Stomach (tissue), 9 donors: ENCODE results near the gene SULT1B1. TPM values are rescaled to one million over a fixed set of nuclear protein-coding genes. Genes with fewer than 3 reads are reported as not detected.
A peak's percentile ranks its signal among the peaks of the same experiment; 100 is the strongest.

Experiments used
- DNase-seq, 2 donors: peaks; one replicate each; pipeline versions ENCODE4 v3.0.0 to v3.0.0-alpha.2; 2013 to 2019
- H3K27ac ChIP-seq, 5 donors: fragments of 200-600 bp in 4 of 5; sonication (generic) in 4 of 5; one replicate each; pipeline ENCODE4 v1.5.1; 2013 to 2019; ENCODE audit warnings: mild to moderate bottlenecking in 1 of 5, moderate library complexity in 1 of 5
- H3K27me3 ChIP-seq, 3 donors: fragments of 200-600 bp; sonication (generic); one replicate each; pipeline ENCODE4 v1.5.1; 2017 to 2019; ENCODE audit warnings: mixed run types in 1 of 3
- H3K36me3 ChIP-seq, 4 donors: fragments of 200-600 bp; sonication (generic); 1 replicate in 3 of 4; 2 replicates in 1 of 4; pipeline ENCODE4 v1.5.1; 2016 to 2019
- H3K4me1 ChIP-seq, 4 donors: fragments of 200-600 bp; sonication (generic); one replicate each; pipeline ENCODE4 v1.5.1; 2016 to 2019
- H3K4me3 ChIP-seq, 4 donors: fragments of 200-600 bp; sonication (generic) in 3 of 4; one replicate each; pipeline ENCODE4 v1.5.1; 2016 to 2019; ENCODE audit warnings: mild to moderate bottlenecking in 1 of 4
- H3K9me3 ChIP-seq, 4 donors: fragments of 200-600 bp; sonication (generic); one replicate each; pipeline ENCODE4 v1.5.1; 2016 to 2019
- EP300 ChIP-seq: sonication (generic); formaldehyde crosslinking; IDR thresholded peaks from one replicate; pipeline ENCODE4 v1.6.1; 2017; ENCODE audit warnings: antibody characterized with exemption
- POLR2A ChIP-seq, 4 donors: fragments of 450-650 bp; IDR thresholded peaks; one replicate each; pipeline ENCODE4 v1.6.1; 2016; ENCODE audit warnings: antibody characterized with exemption in 4 of 4, control low read depth in 2 of 4, mild to moderate bottlenecking in 1 of 4, moderate library complexity in 1 of 4
- POLR2AphosphoS5 ChIP-seq, 3 donors: sonication (generic); formaldehyde crosslinking; IDR thresholded peaks; one replicate each; pipeline ENCODE4 v1.6.1; 2016; ENCODE audit warnings: antibody characterized with exemption in 3 of 3
- WGBS, 5 donors: extraction: QIAGEN DNeasy Blood & Tissue Kit in 3 of 5; methylation state at CpG; one replicate each; pipeline versions ENCODE4 v1.1.5 to v1.1.7; 2013 to 2018; 5-methylcytosine and 5-hydroxymethylcytosine counted together
- intact Hi-C: fragments of 100-400 bp; cut with DNase I; formaldehyde crosslinking; loops from one replicate; pipeline ENCODE4 v1.15.1; 2023; ENCODE audit warnings: low total_unique reads
- polyA plus RNA-seq, 3 donors: library from polyadenylated mRNA; stranded (reverse); fragments of 200-250 nt; gene quantifications; one replicate each; pipeline ENCODE4 v1.2.3, GENCODE V29; 2013
- total RNA-seq, 5 donors: library from RNA; depleted of rRNA; stranded (reverse); fragments of >200 nt; gene quantifications; one replicate each; pipeline versions ENCODE4 v1.1.0 to v1.2.3, GENCODE V29; 2014 to 2016
- TF ChIP-seq, protein P1 (sequence below), 7 experiments: fragments of 450-650 bp in 4 of 7; fragments of 200-600 bp in 3 of 7; sonication (generic) in 3 of 7; IDR thresholded peaks; one replicate each; pipeline ENCODE4 v1.5.1; 2016 to 2019; ENCODE audit warnings: antibody characterized with exemption in 7 of 7, control low read depth in 2 of 7, mild to moderate bottlenecking in 1 of 7
- donor health status: healthy with polysubstance abuse.
- donor health status: Bipolar disorder and iron deficiency.
- donor health status: healthy.

The SULT1B1 gene
- total and polyA plus RNA-seq, 8 donors: 1.8 to 58.9 (median 31.1) TPM

DNA sequence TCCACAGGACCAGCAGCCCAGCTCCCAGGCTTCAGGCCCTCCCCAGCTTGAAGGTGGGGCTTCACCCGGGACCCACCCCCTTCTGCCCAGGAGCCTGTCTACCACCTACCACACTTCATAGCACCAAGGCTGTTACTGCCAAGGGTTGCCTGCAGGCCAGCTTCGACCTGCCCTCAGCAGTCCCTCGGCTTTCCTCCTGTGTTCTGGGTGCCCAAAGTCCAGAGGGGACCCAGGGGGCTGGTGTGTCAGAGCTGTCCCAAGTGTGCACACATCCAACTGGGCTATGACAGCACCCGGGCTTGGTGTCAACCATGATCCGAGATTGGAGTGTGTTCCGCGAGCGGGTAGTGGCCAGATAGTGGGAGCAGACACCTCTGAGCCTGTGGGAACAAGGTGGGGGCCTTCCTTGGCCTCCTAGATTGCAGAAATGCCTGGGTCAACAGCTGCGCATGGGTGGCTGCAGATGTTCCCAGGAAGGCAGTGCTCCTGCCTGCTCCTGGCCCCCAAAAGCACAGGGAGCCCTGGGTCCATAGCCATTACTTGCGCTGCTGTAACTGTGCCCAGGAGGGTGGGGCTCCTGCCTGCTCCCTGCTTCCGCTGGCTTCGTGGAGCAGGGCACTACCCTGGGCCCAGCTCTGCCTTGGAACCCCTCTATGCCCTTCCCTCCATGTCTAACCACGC lies 16.8 kb downstream of the SULT1B1 start:
- Histone ChIP-seq H3K36me3 (no peaks in the 10 kb centered on the region), H3K4me1 (peaks cover 0 to under 1% (median 0%) of the 10 kb centered on the region in 4 donors), H3K27me3 (no peaks in the 10 kb centered on the region), H3K27ac (no peak overlapping the region), H3K4me3 (no peak overlapping the region), H3K9me3 (peaks cover 0 to 30% (median 8%) of the 10 kb centered on the region in 4 donors)
- TF ChIP-seq POLR2A (IDR thresholded peaks at IDR 0.05) (no peak), POLR2AphosphoS5 (IDR thresholded peaks at IDR 0.05) (no peak), EP300 (no peak)
- TF ChIP-seq, protein P1, sequence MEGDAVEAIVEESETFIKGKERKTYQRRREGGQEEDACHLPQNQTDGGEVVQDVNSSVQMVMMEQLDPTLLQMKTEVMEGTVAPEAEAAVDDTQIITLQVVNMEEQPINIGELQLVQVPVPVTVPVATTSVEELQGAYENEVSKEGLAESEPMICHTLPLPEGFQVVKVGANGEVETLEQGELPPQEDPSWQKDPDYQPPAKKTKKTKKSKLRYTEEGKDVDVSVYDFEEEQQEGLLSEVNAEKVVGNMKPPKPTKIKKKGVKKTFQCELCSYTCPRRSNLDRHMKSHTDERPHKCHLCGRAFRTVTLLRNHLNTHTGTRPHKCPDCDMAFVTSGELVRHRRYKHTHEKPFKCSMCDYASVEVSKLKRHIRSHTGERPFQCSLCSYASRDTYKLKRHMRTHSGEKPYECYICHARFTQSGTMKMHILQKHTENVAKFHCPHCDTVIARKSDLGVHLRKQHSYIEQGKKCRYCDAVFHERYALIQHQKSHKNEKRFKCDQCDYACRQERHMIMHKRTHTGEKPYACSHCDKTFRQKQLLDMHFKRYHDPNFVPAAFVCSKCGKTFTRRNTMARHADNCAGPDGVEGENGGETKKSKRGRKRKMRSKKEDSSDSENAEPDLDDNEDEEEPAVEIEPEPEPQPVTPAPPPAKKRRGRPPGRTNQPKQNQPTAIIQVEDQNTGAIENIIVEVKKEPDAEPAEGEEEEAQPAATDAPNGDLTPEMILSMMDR (IDR thresholded peaks at IDR 0.05): no peak
- WGBS, 5 donors: 85 to 97% (median 94%) methylated on average over 9 to 13 of the region's 13 CpGs
- DNase-seq: no peak
- intact Hi-C loops: no loop called here

DNA sequence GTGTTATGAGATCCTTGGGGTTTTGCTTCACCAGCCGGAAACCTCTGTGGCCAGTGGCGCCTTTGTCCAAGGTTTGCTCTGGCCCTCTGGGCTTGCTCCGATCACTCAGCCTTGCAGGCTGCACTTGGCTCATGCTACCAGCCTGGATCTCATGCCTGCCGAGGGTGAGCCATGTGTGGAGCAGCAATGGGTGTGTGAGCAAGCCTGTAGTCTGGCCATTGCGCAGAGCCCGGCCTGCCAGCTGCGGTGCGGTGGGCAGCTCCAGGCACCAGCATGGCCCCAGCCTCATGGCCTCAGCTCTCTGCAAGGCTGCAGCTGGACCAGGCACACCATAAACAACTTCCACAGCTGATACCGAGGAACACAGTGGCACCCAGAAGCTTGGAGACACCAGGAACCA lies 17.8 kb downstream of the SULT1B1 start:
- intact Hi-C loops: no loop called here
- TF ChIP-seq POLR2AphosphoS5 (IDR thresholded peaks at IDR 0.05): no peak
- TF ChIP-seq POLR2A (IDR thresholded peaks at IDR 0.05): no peak
- TF ChIP-seq EP300: no peak
- Histone ChIP-seq H3K9me3 (peaks cover 0 to 29% (median 8%) of the 10 kb centered on the region in 4 donors), H3K27me3 (no peaks in the 10 kb centered on the region), H3K4me3 (no peak overlapping the region), H3K4me1 (no peaks in the 10 kb centered on the region), H3K36me3 (no peaks in the 10 kb centered on the region), H3K27ac (no peak overlapping the region)
- 89 to 96% (median 94%) methylated on average over 9 of the region's 9 CpGs for WGBS, 5 donors
- no peak for DNase-seq

DNA sequence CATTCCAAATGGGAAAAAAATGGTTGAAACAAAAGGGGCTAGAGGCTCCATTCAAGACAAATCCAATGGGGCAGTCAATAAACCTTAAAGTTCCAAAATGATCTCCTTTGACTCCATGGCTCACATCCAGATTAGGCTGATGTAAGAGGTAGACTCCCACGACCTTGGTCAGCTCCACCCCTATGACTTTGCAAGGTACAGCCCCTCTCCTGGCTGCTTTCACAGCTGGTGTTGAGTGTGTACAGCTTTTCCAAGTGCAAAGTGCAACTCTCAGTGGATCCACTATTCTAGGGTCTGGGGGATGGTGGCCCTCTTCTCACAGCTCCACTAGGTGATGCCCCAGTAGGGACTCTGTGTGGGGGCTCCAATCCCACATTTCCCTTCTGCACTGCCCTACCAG lies 21.5 kb downstream of the SULT1B1 start:
- H3K9me3 ChIP-seq: peaks cover 0 to 16% (median 8%) of the 10 kb centered on the region in 4 donors
- H3K27ac ChIP-seq: no peak overlapping the region
- intact Hi-C loops: no loop called here
- H3K36me3 ChIP-seq: no peaks in the 10 kb centered on the region
- WGBS, 5 donors: 27 to 67% (median 41%) methylated on average over 1 of the region's 1 CpG
- DNase-seq: no peak
- H3K4me1 ChIP-seq: no peaks in the 10 kb centered on the region
- no peak overlapping the region for H3K4me3 ChIP-seq
- TF ChIP-seq POLR2AphosphoS5 (IDR thresholded peaks at IDR 0.05) (no peak), EP300 (no peak), POLR2A (IDR thresholded peaks at IDR 0.05) (no peak)
- TF ChIP-seq, protein P1 (IDR thresholded peaks at IDR 0.05): no peak
- H3K27me3 ChIP-seq: no peaks in the 10 kb centered on the region

DNA sequence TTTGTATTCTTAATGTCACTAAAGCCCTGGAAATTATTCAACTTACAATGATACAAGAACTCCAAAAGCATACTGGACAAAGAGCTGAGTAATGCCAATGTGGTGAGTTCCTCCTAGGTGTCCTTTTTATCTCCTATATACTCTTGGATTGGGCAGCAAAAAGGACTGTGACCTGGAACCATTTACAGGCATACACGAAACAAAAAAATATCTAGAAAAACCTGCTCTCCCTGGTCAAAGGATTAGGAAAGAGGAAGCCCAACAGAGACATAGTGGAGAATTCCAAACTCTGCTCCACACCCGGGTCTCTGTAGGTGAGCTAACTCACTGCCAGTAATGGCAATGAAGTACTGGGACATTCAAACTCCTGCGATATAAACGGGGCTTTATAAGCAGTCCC lies 25.3 kb downstream of the SULT1B1 start:
- H3K27me3 ChIP-seq: no peaks in the 10 kb centered on the region
- TF ChIP-seq EP300 (no peak), POLR2A (IDR thresholded peaks at IDR 0.05) (no peak), POLR2AphosphoS5 (IDR thresholded peaks at IDR 0.05) (no peak)
- TF ChIP-seq, protein P1 (IDR thresholded peaks at IDR 0.05): no peak
- no peak for DNase-seq
- H3K27ac ChIP-seq: no peak overlapping the region
- intact Hi-C loops: no loop called here
- no peaks in the 10 kb centered on the region for H3K36me3 ChIP-seq
- WGBS, 5 donors: 80 to 87% (median 82%) methylated on average over 4 of the region's 4 CpGs
- H3K4me1 ChIP-seq: no peaks in the 10 kb centered on the region
- H3K4me3 ChIP-seq: no peak overlapping the region
- peaks cover 0 to 8% (median 4%) of the 10 kb centered on the region in 4 donors for H3K9me3 ChIP-seq

DNA sequence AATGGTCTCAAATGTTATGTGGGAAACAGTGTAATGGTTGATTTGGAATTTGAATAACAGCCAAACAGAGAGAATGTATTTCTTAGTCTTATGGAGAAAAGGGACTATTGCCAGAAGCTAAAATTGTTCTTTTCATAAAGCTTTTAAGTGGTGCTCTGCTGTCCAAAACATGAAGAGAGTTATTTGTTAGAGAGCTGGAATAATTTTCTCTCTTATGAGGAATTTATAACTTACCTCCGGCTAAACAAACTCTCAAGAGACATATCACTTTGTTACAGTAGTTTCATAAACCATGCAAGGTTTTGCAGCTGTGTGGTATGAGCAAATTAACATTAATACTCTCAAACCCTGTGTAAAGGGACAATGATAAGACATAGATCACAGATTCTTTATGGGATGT lies 28.6 kb downstream of the SULT1B1 start:
- intact Hi-C loops: no loop called here
- no peaks in the 10 kb centered on the region for H3K36me3 ChIP-seq
- no peak for TF ChIP-seq POLR2A (IDR thresholded peaks at IDR 0.05)
- TF ChIP-seq POLR2AphosphoS5 (IDR thresholded peaks at IDR 0.05): no peak
- TF ChIP-seq EP300: no peak
- TF ChIP-seq, protein P1 (IDR thresholded peaks at IDR 0.05): no peak
- peak in 1 of 2 donors; percentile 73 for DNase-seq
- no peak overlapping the region for H3K4me3 ChIP-seq
- H3K9me3 ChIP-seq: no peaks in the 10 kb centered on the region
- WGBS, 5 donors: 57 to 82% (median 72%) methylated on average over 1 of the region's 1 CpG
- no peaks in the 10 kb centered on the region for H3K4me1 ChIP-seq
- no peak overlapping the region for H3K27ac ChIP-seq
- no peaks in the 10 kb centered on the region for H3K27me3 ChIP-seq
